HG02642 (cell line): Measurements from ENCODE around the gene ECHDC3.
"Not testable (repeated sequence)": the region's sequence is repeated elsewhere in the genome, so short reads cannot be mapped to it uniquely, and the experiment has no call there.

Experiments used
- ATAC-seq: cut with Tn5 transposase; IDR thresholded peaks from one replicate; pipeline ENCODE4 v1.9.1; 2021; ENCODE audit warnings: mild to moderate bottlenecking; ENCODE audit not compliant: unreplicated experiment, poor library complexity

The ECHDC3 gene

GRCh38 chr10:11742009-11742778 lies at the start of gene ECHDC3:
ECHDC3 (plus strand) TSS chr10:11742382; CDS start chr10:11742577, 195 bp downstream.
- ATAC-seq, result peak; percentile 74

GRCh38 chr10:11693376-11693775 lies 48.8 kb upstream of the ECHDC3 start:
- no peak for ATAC-seq

- ATAC-seq, result no peak
Measured at GRCh38 chr10:11695779-11696178, 46.4 kb upstream of the ECHDC3 start.

GRCh38 chr10:11697718-11698527 lies 44.3 kb upstream of the ECHDC3 start:
- peak; percentile 42 for ATAC-seq

- ATAC-seq, result peak; percentile 80
Measured at GRCh38 chr10:11698691-11699549, 43.3 kb upstream of the ECHDC3 start.

GRCh38 chr10:11699550-11700097 lies 42.6 kb upstream of the ECHDC3 start:
- no peak for ATAC-seq

GRCh38 chr10:11700539-11700938 lies 41.6 kb upstream of the ECHDC3 start:
- ATAC-seq, result no peak

GRCh38 chr10:11701451-11702095 lies 40.6 kb upstream of the ECHDC3 start:
- ATAC-seq, result no peak

- ATAC-seq, result no peak
Measured at GRCh38 chr10:11702264-11702663, 39.9 kb upstream of the ECHDC3 start.

GRCh38 chr10:11704092-11704491 lies 38.1 kb upstream of the ECHDC3 start:
- ATAC-seq, result no peak

GRCh38 chr10:11705722-11706121 lies 36.5 kb upstream of the ECHDC3 start:
- ATAC-seq, result no peak

- ATAC-seq, result no peak
Measured at GRCh38 chr10:11706895-11707567, 35.2 kb upstream of the ECHDC3 start.

- ATAC-seq, result no peak
Measured at GRCh38 chr10:11707624-11708350, 34.4 kb upstream of the ECHDC3 start.

GRCh38 chr10:11708801-11709200 lies 33.4 kb upstream of the ECHDC3 start:
- ATAC-seq, result not testable (repeated sequence)

- no peak for ATAC-seq
Measured at GRCh38 chr10:11712744-11713143, 29.4 kb upstream of the ECHDC3 start.

- no peak for ATAC-seq
Measured at GRCh38 chr10:11713186-11713743, 28.9 kb upstream of the ECHDC3 start.

- no peak for ATAC-seq
Measured at GRCh38 chr10:11713963-11714362, 28.2 kb upstream of the ECHDC3 start.

GRCh38 chr10:11714750-11715365 lies 27.3 kb upstream of the ECHDC3 start:
- no peak for ATAC-seq
